NCI-H128 (cell line): ENCODE measurements around the gene TRIM43.
"Not testable (repeated sequence)": the region's sequence is repeated elsewhere in the genome, so short reads cannot be mapped to it uniquely, and the experiment has no call there.

Experiments
- DNase-seq: peaks from one replicate; lab custom pipeline; 2025; ENCODE audit not compliant: unreplicated experiment; lab: John Stamatoyannopoulos, UW

TRIM43 gene

DNA sequence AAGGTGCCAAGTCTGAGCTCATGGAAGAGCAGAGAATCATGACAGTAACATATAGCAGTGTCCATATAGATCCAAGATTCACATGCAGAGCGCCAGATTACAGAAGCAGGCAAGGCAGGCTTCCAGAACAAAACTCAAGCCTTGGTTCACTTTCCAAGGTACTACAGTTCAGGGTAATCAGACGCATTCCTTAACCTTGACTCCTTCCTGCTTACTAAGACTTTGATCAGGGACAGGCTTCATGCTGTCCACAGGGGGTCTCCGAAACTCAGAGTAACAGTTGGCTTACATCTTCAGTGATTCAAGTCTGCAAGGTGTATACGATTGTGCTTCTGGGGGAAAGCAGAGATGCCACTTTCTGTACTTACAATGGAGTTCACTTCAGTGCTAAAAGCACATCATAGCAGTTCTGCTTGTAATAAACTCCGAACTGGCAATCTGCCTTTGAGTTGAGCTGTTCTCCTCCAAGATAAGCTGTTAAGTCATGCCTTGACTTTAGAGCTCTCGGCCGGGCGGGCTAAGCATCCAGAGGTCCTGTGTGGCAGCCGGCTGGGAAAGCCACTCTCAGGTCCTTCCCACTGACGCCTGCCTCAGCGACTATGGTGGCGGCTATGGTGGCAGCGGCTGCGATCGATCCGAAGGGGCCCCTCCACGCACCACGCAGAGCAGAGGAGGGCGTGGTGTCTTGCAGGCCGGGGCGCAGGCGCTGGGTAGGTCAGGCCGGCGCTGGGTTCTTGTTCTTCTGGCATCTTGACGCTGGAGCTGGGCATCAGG is 48.9 kb downstream of the TRIM43 start:
- DNase-seq: not testable (repeated sequence)

DNA sequence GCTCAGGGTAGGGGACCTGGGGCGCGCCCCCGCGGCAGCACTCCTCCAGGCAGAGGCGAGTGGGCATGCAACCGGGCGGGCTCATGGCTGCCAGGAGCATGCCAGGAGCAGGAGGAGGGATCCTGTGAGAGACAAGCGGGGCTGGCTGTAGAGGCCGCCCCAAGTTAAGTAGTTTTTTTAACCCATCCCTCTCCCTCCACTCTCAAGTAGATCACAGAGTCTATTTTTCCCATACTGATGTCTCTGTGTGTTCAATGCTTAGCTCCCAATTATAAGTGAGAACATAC is 49.4 kb downstream of the TRIM43 start:
- not testable (repeated sequence) for DNase-seq

DNA sequence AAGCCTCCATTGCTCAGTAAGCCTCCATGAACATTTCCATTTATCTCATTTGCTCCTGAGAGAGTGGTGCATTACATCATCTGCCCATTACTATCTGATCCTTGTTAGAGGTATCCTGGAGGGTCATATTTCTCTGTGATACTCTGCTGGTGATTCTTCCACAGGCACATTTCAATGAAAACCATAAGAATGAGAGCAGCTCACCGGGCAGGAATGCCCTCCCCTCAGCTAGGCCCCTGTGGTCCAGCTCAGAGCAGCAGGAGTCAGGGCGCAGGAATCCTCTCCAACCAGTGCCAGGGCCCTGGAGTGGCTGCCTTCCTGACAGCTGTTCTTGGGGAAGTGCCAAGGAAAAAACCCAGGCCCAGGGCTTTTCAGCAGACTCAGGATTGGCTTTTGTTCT is 50.0 kb downstream of the TRIM43 start:
- DNase-seq: not testable (repeated sequence)

DNA sequence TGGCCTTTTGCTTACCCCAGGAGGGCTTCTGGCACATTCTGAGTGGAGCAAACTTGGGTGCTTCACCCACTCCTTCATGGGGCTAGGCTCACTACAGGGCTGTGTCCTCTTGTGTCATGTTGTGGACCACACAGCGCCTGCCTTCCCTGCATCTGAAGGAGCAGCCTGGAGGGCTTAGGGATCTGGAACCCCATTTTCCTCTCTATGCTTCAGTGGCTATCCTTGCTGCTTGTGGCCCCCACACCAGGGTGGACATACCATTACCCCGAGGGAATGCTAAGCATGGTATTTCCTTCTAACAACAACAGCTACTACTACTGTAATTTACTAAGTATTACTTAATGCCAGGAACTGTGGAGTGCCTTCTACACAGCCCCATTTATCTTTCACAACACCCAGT is 50.6 kb downstream of the TRIM43 start:
- DNase-seq: not testable (repeated sequence)

DNA sequence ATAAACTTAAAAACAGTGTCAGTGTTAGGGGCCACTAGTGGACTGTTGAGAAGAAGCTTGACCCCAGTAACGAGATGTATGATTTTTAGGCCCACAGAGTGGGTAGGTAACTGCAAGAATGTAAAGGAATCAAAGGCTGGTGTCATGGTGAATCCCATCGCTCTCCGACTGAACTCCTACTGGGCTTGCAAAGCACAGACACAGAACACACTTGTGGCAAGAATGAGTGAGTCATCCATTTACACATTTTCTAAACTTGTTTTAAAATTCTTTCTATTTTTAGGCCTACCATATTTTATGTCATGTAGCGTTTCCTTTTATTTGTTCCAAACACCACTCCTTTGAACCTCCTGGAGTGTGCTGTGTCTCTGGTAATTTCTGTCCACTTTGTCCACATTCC is 51.1 kb downstream of the TRIM43 start:
- not testable (repeated sequence) for DNase-seq

DNA sequence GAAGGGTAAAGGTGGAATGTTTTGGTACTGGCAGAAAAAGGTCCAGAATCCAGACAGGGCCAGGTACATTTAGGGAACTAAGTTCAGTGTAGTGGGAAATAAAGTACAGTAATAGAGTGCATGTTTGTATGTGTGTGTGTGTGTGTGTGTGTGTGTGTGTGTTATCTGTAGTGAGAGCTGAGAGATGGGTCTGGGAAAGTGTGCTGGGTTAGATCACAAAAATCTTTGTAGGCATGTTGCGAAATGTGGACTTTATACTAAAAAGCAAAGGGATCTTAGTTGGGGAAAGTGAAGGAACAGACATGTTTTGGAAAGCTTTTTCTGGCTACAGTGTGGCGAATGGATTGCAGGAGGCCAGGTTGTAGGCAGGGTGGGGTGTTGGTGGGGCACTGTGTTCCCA is 53.5 kb downstream of the TRIM43 start:
- DNase-seq: not testable (repeated sequence)

DNA sequence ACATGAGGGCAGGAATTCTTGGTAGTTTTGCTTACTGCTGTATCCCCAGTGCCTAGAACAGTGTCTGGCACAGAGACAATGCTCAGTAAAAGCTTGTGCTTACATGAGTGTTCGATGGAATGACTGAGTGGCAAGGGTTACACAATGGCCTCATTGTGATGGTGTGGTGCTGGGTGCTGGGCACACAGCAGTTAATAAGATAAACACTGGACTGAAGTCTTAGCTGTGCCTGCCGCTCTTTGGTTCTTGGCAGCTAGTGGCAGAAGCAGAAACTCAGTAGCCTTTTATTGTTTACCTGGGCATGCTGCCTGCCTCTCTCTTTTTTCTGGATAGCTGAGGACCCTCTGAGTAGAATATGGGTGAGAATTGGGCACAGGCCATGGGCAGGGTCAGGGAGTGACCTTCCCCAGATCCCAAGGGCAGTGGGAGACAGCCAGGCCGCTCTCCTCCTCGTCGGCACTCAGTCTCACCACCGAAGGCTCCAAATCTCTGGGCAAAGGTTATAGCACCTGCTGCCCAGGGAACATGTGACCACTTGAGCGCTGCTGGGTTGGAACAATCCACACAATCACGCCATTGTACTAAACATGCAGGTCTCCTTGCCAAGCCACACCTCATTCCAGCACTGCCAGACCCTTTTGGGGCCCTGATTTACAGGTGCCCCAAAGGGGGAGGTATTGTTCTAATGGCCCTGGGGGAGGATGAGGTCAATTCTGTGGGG is 54.6 kb downstream of the TRIM43 start:
- DNase-seq: not testable (repeated sequence)

DNA sequence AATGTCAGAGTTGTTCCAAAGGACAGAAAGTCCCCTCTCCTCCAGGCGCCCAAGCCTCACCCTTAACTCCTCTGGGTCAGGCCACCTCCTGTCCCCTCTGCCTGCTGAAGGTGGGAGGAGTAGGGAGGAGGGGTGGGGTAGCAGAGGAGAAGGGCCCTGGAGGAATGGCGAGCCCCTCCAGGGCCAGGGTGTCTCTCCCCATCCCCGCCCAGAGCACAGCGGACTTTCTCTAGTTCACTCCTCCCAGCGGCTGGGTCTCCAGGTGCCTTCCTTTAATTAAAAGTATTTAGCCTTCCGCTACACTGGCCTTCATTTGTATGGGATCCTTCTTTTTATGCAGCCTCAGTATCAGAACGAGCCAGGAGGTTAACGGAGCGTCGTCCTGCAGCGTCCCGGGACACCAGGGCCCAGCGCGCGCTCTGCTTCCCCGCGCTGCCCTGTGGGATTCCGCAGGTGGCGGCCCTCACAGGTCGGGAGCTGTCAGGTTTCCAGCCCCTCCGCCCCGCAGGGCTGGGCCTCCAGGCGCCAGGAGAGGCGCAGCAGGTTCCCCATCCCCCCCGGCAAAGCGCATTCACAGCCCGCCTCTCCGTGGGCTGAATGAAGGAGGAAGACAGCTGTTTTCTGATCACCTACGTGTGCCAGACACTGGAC is 57.2 kb downstream of the TRIM43 start:
- DNase-seq: not testable (repeated sequence)
